Breast epithelium (tissue), 4 donors: ENCODE measurements around the gene SSH2. TPM values are rescaled to one million over a fixed set of nuclear protein-coding genes. Genes with fewer than 3 reads are reported as not detected.

Source experiments
- DNase-seq, 2 donors: peaks; one replicate each; pipeline ENCODE4 v3.0.0-alpha.2; 2019; ENCODE audit warnings: low spot score in 2 of 2
- H3K27ac ChIP-seq, 2 donors: fragments of 200-600 bp; sonication (generic) in 1 of 2; one replicate each; pipeline ENCODE4 v1.5.1; 2016 to 2019; ENCODE audit warnings: mild to moderate bottlenecking in 1 of 2
- H3K27me3 ChIP-seq, 2 donors: fragments of 200-600 bp; sonication (generic) in 1 of 2; one replicate each; pipeline versions ENCODE4 v1.5.1 to v1.6.0; 2017 to 2019; ENCODE audit warnings: control low read depth in 1 of 2, mild to moderate bottlenecking in 1 of 2
- H3K36me3 ChIP-seq: fragments of 200-600 bp; one replicate; pipeline ENCODE4 v1.5.1; 2019
- H3K4me1 ChIP-seq, 2 donors: fragments of 200-600 bp; sonication (generic); one replicate each; pipeline ENCODE4 v1.5.1; 2016 to 2019; ENCODE audit warnings: control low read depth in 1 of 2
- H3K4me3 ChIP-seq, 3 donors: fragments of 200-600 bp; sonication (generic); 1 replicate in 2 of 3; 2 replicates in 1 of 3; pipeline ENCODE4 v1.5.1; 2016 to 2019; ENCODE audit warnings: mild to moderate bottlenecking in 3 of 3, moderate library complexity in 2 of 3
- H3K9me3 ChIP-seq, 2 donors: fragments of 200-600 bp; sonication (generic) in 1 of 2; one replicate each; pipeline ENCODE4 v1.5.1; 2016 to 2019; ENCODE audit warnings: control low read depth in 1 of 2
- POLR2A ChIP-seq: fragments of 450-650 bp; IDR thresholded peaks from one replicate; pipeline ENCODE4 v1.6.1; 2016; ENCODE audit warnings: antibody characterized with exemption, mild to moderate bottlenecking, moderate library complexity
- POLR2AphosphoS5 ChIP-seq, 3 donors: sonication (generic); formaldehyde crosslinking; IDR thresholded peaks; one replicate each; pipeline ENCODE4 v1.6.1; 2017; ENCODE audit warnings: antibody characterized with exemption in 3 of 3
- intact Hi-C: fragments of 100-400 bp; cut with DNase I; formaldehyde crosslinking; loops from one replicate; pipeline ENCODE4 v1.15.1; 2023; ENCODE audit warnings: low total_unique reads
- total RNA-seq, 3 donors: library from RNA; depleted of rRNA; stranded (reverse); fragments of >200 nt; gene quantifications; one replicate each; pipeline ENCODE4 v1.1.0, GENCODE V29; 2016
- TF ChIP-seq, protein P1 (sequence below), 3 donors: fragments of 450-650 bp; IDR thresholded peaks; one replicate each; pipeline ENCODE4 v1.5.1; 2016 to 2017; ENCODE audit warnings: antibody characterized with exemption in 3 of 3, mild to moderate bottlenecking in 3 of 3, moderate library complexity in 3 of 3

The SSH2 gene
- total RNA-seq, 3 donors from 2014 or later, result 23.0 to 64.2 (median 25.9) TPM

- DNase-seq, result no peak
- H3K4me3 ChIP-seq, result no peak overlapping the region
- H3K27ac ChIP-seq, result peak overlapping the region in 1 of 2 donors; percentile 52
- intact Hi-C loops, result no loop called here
- peaks cover 2 to 10% of the 10 kb centered on the region in 2 donors for H3K4me1 ChIP-seq
- TF ChIP-seq, protein P1, sequence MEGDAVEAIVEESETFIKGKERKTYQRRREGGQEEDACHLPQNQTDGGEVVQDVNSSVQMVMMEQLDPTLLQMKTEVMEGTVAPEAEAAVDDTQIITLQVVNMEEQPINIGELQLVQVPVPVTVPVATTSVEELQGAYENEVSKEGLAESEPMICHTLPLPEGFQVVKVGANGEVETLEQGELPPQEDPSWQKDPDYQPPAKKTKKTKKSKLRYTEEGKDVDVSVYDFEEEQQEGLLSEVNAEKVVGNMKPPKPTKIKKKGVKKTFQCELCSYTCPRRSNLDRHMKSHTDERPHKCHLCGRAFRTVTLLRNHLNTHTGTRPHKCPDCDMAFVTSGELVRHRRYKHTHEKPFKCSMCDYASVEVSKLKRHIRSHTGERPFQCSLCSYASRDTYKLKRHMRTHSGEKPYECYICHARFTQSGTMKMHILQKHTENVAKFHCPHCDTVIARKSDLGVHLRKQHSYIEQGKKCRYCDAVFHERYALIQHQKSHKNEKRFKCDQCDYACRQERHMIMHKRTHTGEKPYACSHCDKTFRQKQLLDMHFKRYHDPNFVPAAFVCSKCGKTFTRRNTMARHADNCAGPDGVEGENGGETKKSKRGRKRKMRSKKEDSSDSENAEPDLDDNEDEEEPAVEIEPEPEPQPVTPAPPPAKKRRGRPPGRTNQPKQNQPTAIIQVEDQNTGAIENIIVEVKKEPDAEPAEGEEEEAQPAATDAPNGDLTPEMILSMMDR (IDR thresholded peaks at IDR 0.05), result no peak
- TF ChIP-seq POLR2A (no peak), POLR2AphosphoS5 (IDR thresholded peaks at IDR 0.05) (no peak)
- H3K27me3 ChIP-seq, result no peaks in the 10 kb centered on the region
- no peaks in the 10 kb centered on the region for H3K36me3 ChIP-seq
- no peaks in the 10 kb centered on the region for H3K9me3 ChIP-seq
Measured at GRCh38 chr17:29596811-29597210, 333.2 kb downstream of the SSH2 start.

DNA sequence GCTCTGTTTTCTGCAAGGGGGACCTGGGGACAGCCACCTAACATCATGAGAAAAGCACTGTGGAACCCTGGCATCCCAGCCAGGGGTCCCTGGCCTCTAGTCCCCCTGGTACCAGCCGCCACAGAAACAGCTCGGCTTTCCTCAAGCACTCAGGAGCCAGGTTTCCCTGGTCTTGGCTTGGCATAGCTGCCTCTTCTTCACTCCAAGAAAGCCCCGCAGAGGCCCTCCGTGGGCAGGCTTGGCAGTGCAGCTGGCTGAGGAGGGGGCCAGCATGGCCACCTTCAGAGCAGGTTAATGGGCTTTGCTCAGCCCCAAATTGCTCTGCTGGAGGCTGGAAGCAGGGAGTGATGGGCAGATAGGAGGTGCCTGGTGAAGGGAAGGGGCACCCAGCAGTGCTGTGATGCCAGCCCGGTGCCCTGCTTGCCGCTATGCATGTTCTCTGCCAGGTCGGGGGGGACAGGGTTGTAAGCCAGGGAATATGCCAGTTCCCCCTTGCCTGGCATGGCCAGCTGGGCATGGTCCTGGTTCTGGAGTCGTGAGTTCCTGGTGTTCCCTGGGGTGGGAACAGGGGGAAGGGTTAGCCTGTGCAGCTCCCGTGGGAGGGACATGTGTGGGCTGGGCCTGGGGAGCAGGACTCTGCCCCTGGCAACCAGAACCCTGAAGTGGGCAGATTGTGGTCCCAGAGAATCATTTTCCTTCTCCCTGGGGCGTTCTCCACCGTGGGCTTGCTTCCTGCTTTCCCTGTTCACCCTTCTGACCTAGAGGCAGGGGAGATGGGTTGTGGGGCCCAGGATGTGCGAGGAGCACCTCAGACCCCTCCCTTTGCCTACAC lies 333.9 kb downstream of the SSH2 start:
- H3K27me3 ChIP-seq, result no peaks in the 10 kb centered on the region
- TF ChIP-seq POLR2A (no peak), POLR2AphosphoS5 (IDR thresholded peaks at IDR 0.05) (no peak)
- TF ChIP-seq, protein P1 (IDR thresholded peaks at IDR 0.05), result no peak
- intact Hi-C loops, result no loop called here
- H3K4me3 ChIP-seq, result no peak overlapping the region
- peak overlapping the region in 1 of 2 donors; percentile 52 for H3K27ac ChIP-seq
- H3K4me1 ChIP-seq, result peaks cover 7 to 16% of the 10 kb centered on the region in 2 donors
- H3K9me3 ChIP-seq, result no peaks in the 10 kb centered on the region
- no peaks in the 10 kb centered on the region for H3K36me3 ChIP-seq
- no peak for DNase-seq

DNA sequence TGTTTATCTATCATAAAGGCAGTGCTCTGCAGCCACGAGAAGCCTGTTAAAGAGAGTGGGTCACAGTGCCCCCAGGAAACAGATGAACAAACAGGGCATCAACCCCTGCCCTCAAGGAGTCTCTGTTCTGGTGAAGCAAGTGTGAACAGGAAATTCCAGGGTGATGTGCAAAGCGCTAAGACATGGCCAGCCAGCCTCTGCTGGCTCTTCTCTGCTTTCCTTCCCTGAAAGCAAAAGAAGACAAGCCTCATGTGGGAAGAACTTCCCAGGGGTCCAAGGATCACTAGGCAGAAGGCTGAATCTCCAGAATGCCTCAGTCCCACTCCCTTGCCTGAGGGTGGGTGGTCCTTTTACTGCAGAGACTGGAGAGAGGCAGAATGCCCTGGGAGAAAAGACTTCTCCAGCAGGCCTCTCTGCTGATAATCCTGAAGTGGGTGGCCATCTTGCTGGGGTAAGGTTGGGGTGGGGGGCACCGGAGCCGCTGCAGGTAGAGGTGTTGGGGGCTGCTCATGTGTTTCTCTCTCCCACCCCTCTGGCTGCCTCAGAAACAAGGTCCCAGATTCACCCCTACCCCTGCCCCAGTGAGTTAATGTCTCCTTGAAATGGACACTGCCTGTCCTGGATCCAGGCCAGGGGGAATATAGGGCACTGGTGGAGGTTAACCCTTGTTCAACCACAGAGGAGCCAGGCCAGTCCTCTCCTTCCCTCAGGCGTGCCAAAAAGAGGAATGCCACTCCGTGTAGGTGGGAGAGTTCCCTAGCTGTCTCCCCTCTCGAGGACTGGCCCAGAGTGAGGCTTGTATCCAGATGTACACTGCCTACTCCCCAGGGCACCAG lies 334.7 kb downstream of the SSH2 start:
- Histone ChIP-seq H3K9me3 (no peaks in the 10 kb centered on the region), H3K4me3 (no peak overlapping the region), H3K36me3 (no peaks in the 10 kb centered on the region), H3K4me1 (peaks cover 7 to 24% of the 10 kb centered on the region in 2 donors), H3K27ac (peak overlapping the region in 1 of 2 donors; percentile 52), H3K27me3 (no peaks in the 10 kb centered on the region)
- intact Hi-C loops, result no loop called here
- TF ChIP-seq, protein P1 (IDR thresholded peaks at IDR 0.05), result no peak
- no peak for TF ChIP-seq POLR2A
- TF ChIP-seq POLR2AphosphoS5 (IDR thresholded peaks at IDR 0.05), result no peak
- no peak for DNase-seq

- no peak overlapping the region for H3K27ac ChIP-seq
- peaks cover 7 to 28% of the 10 kb centered on the region in 2 donors for H3K4me1 ChIP-seq
- peak overlapping the region in 1 of 3 donors; percentile 94 for H3K4me3 ChIP-seq
- intact Hi-C loops, result no loop called here
- DNase-seq, result no peak
- H3K36me3 ChIP-seq, result no peaks in the 10 kb centered on the region
- no peaks in the 10 kb centered on the region for H3K27me3 ChIP-seq
- no peaks in the 10 kb centered on the region for H3K9me3 ChIP-seq
- TF ChIP-seq, protein P1 (IDR thresholded peaks at IDR 0.05), result no peak
- TF ChIP-seq POLR2A (no peak), POLR2AphosphoS5 (IDR thresholded peaks at IDR 0.05) (no peak)
Measured at GRCh38 chr17:29594519-29595090, 335.4 kb downstream of the SSH2 start.
